ENCODE results near the gene A1CF.

DNA sequence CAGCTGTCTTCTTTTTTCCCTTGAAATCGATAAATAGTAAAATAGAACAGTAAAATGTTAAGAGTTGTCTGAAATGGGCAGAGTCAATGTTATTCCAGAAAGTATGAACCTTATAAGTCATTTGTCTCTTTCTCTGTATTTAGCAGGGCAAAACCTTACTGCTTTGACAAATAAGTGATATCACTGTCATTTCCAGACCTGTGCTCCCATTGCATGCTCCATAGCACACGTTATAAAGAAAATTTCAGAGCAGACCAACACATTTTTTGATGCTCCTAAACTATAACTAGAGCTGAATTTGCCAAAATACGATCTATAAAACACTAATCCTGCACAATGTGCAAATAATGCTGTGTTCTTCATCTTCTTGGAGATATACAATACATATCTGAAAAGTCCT is 1.1 kb downstream of the A1CF start:
- TF ChIP-seq POLR2A (IDR thresholded peaks at IDR 0.05; ENCODE audit: control extremely low read depth in 1 of 2, low read depth in 2 of 2, low read length in 2 of 2) (no peak), SRF (IDR thresholded peaks at IDR 0.05; ENCODE audit: low read depth, low read length) (no peak), CREB1 (IDR thresholded peaks at IDR 0.05) (no peak), CTCF (IDR thresholded peaks at IDR 0.05; ENCODE audit: control extremely low read depth in 1 of 3, insufficient read depth in 1 of 3, low read depth in 1 of 3, low read length in 3 of 3) (no peak)
